Colonic mucosa (tissue), 4 donors: ENCODE measurements around the gene SLC20A1. TPM values are rescaled to one million over a fixed set of nuclear protein-coding genes. Genes with fewer than 3 reads are reported as not detected.

ENCODE experiments used
- DNase-seq: peaks from one replicate; pipeline ENCODE4 v3.0.0-alpha.2; 2020
- H3K27ac ChIP-seq: fragments of 200-600 bp; one replicate; pipeline ENCODE4 v1.8.0; 2021
- H3K27me3 ChIP-seq: fragments of 200-600 bp; one replicate; pipeline ENCODE4 v1.8.0; 2021
- H3K36me3 ChIP-seq: fragments of 200-600 bp; one replicate; pipeline ENCODE4 v1.8.0; 2021
- H3K4me1 ChIP-seq: fragments of 200-600 bp; one replicate; pipeline ENCODE4 v1.8.0; 2021; ENCODE audit warnings: mild to moderate bottlenecking
- H3K4me3 ChIP-seq: fragments of 200-600 bp; one replicate; pipeline ENCODE4 v1.8.0; 2021
- H3K9ac ChIP-seq, 2 donors: one replicate each; pipeline ENCODE4 v1.7.0; 2013; ENCODE audit warnings: control low read depth in 2 of 2, low read depth in 2 of 2, low read length in 2 of 2
- H3K9me3 ChIP-seq: fragments of 200-600 bp; one replicate; pipeline ENCODE4 v1.8.0; 2021
- intact Hi-C: fragments of 100-400 bp; cut with DNase I; formaldehyde crosslinking; loops from one replicate; pipeline ENCODE4 v1.14.1; 2022
- total RNA-seq, 2 donors: library from RNA; stranded (reverse); fragmentation: NEBNext Ultra II Directional in 1 of 2; extraction: Animal tissue kit (Norgen Biotek cat#: 25700) in 1 of 2; gene quantifications; one replicate each; pipeline ENCODE4 v1.2.1, GENCODE V29; 2021
- TF ChIP-seq, protein P1 (sequence below): fragments of 200-600 bp; IDR thresholded peaks from one replicate; pipeline ENCODE4 v1.8.0; 2022; ENCODE audit warnings: antibody characterized with exemption, mild to moderate bottlenecking
- donor health status: healthy.
- donor health status: DM: no; HTN: no; CAD: no.
- donor health status: DM: no; HTN: no; CAD: no.

Gene SLC20A1
- total RNA-seq, 2 donors from 2014 or later = 50.9 to 119 TPM

DNA sequence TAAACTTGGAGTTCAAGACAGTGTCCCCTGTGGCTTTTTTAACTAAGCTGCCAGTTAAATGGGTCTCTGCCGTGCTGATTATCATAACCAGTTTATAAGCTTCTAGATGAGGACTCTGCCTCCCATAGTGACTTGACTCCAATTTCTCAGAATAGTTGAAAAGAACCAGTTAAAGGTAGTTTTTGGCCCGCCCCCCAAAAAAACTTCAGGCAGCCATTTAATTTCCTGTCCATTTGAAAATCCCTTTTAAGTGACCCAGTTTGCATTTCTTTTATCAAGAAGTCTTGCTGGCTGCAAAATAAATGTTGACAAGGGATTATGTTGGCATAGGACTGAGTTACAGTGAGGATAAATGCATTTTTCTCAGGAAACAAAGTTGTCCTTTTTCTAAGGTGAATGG is 2.3 kb downstream of the SLC20A1 start:
- Histone ChIP-seq H3K4me1 (no peaks in the 10 kb centered on the region), H3K4me3 (no peak overlapping the region), H3K9ac (no peak overlapping the region), H3K9me3 (no peaks in the 10 kb centered on the region), H3K36me3 (peaks cover 4% of the 10 kb centered on the region), H3K27me3 (no peaks in the 10 kb centered on the region), H3K27ac (no peak overlapping the region)
- TF ChIP-seq, protein P1, sequence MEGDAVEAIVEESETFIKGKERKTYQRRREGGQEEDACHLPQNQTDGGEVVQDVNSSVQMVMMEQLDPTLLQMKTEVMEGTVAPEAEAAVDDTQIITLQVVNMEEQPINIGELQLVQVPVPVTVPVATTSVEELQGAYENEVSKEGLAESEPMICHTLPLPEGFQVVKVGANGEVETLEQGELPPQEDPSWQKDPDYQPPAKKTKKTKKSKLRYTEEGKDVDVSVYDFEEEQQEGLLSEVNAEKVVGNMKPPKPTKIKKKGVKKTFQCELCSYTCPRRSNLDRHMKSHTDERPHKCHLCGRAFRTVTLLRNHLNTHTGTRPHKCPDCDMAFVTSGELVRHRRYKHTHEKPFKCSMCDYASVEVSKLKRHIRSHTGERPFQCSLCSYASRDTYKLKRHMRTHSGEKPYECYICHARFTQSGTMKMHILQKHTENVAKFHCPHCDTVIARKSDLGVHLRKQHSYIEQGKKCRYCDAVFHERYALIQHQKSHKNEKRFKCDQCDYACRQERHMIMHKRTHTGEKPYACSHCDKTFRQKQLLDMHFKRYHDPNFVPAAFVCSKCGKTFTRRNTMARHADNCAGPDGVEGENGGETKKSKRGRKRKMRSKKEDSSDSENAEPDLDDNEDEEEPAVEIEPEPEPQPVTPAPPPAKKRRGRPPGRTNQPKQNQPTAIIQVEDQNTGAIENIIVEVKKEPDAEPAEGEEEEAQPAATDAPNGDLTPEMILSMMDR = no peak
- DNase-seq = no peak
- intact Hi-C loops = no loop called here

DNA sequence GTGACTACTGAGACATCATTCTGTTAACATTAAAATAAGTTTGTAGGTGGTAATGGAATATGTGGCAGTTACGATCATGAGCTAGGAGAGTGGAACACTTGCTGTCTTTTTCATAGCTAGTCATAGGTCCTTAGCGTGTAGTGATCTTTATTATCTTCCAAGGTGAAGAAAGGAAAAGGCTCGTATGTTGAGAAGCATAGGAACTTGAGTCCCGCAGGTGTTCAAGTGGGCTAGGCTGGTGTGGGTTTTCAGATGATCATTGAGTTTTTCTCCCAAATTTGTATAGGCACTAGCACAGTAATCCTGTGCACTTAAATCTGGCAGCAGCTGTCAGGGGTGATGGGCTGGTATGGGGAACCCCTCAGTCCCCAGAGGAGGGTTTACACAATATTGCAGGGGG is 10.9 kb downstream of the SLC20A1 start:
- TF ChIP-seq, protein P1 = no peak
- Histone ChIP-seq H3K9ac (no peak overlapping the region), H3K4me1 (no peaks in the 10 kb centered on the region), H3K9me3 (no peaks in the 10 kb centered on the region), H3K27me3 (no peaks in the 10 kb centered on the region), H3K4me3 (no peak overlapping the region), H3K27ac (no peak overlapping the region), H3K36me3 (peaks cover 20% of the 10 kb centered on the region)
- no peak for DNase-seq
- intact Hi-C loops = no loop called here

DNA sequence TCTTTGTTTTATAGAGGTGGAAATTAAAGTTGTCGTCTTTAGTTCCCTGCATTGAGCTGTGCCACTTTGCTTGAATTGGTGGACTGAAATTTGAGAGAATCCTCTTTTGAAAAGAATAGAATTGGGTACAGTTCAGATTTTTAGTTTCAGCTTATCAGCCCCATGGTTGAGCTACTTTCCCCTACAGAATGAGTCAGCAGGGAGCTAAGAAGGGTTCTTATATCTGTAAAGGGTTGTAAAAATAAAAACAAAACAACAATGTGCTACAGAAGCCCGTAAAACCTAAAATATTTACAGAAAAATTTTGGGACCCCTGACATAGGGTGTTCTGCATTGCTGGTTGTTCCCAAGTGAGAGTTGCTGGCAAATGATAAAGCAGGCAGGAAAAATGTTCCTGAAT is 12.6 kb downstream of the SLC20A1 start:
- Histone ChIP-seq H3K9ac (no peak overlapping the region), H3K36me3 (peaks cover 20% of the 10 kb centered on the region), H3K27ac (no peak overlapping the region), H3K4me3 (no peak overlapping the region), H3K9me3 (no peaks in the 10 kb centered on the region), H3K4me1 (no peaks in the 10 kb centered on the region), H3K27me3 (no peaks in the 10 kb centered on the region)
- no peak for DNase-seq
- TF ChIP-seq, protein P1 = no peak
- intact Hi-C loops = no loop called here

DNA sequence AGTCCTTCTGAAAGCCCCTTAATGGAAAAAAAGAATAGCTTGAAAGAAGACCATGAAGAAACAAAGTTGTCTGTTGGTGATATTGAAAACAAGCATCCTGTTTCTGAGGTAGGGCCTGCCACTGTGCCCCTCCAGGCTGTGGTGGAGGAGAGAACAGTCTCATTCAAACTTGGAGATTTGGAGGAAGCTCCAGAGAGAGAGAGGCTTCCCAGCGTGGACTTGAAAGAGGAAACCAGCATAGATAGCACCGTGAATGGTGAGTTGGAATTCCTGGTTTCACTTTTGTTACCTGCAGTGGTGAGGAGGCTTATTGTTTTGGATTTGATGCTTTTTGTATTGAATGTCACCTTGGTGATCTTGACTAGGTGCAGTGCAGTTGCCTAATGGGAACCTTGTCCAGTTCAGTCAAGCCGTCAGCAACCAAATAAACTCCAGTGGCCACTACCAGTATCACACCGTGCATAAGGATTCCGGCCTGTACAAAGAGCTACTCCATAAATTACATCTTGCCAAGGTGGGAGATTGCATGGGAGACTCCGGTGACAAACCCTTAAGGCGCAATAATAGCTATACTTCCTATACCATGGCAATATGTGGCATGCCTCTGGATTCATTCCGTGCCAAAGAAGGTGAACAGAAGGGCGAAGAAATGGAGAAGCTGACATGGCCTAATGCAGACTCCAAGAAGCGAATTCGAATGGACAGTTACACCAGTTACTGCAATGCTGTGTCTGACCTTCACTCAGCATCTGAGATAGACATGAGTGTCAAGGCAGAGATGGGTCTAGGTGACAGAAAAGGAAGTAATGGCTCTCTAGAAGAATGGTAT is 13.3 kb downstream of the SLC20A1 start:
- Histone ChIP-seq H3K4me3 (no peak overlapping the region), H3K9ac (no peak overlapping the region), H3K36me3 (peaks cover 20% of the 10 kb centered on the region), H3K4me1 (no peaks in the 10 kb centered on the region), H3K27ac (no peak overlapping the region), H3K9me3 (no peaks in the 10 kb centered on the region), H3K27me3 (no peaks in the 10 kb centered on the region)
- no peak for DNase-seq
- TF ChIP-seq, protein P1 = no peak
- intact Hi-C loops = no loop called here

DNA sequence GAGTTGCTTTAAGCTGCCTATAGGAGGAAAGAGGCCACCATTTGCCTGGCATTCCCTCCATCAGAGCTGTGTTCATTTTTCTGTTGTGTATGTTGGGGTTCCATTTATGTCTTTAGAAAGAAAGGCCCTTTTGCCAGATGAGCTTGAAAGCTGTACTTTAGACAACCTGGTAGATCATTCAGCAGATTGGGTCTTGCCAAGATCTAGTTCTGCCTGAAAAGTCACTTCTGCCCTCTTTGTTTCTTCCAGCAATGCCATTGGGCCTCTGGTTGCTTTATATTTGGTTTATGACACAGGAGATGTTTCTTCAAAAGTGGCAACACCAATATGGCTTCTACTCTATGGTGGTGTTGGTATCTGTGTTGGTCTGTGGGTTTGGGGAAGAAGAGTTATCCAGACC is 14.4 kb downstream of the SLC20A1 start:
- H3K36me3 ChIP-seq = peaks cover 20% of the 10 kb centered on the region
- no peaks in the 10 kb centered on the region for H3K4me1 ChIP-seq
- H3K4me3 ChIP-seq = no peak overlapping the region
- no peaks in the 10 kb centered on the region for H3K27me3 ChIP-seq
- no peak overlapping the region for H3K9ac ChIP-seq
- no peaks in the 10 kb centered on the region for H3K9me3 ChIP-seq
- no peak for DNase-seq
- TF ChIP-seq, protein P1 = no peak
- H3K27ac ChIP-seq = no peak overlapping the region
- intact Hi-C loops = no loop called here
